Measurements from ENCODE around the gene PIGX.

The PIGX gene

GRCh38 chr3:196756732-196757131 lies 44.6 kb downstream of the PIGX start:
- Histone ChIP-seq H3K4me1 (no peaks in the 10 kb centered on the region), H3K4me3 (peak overlapping the region in 9 of 10 experiments; percentile 6 to 37 (median 11); a peak in 3 of 20 replicates), H3K9me3 (replicated peaks in 1 of 11) (peaks cover 44 to 93% (median 89%) of the 10 kb centered on the region in 11 experiments), H3K27me3 (no peaks in the 10 kb centered on the region), H3K9ac (no peak overlapping the region), H3K4me2 (no peak overlapping the region), H4K20me1 (peaks cover 11 to 93% (median 47%) of the 10 kb centered on the region in 11 experiments; a peak in 15 of 22 replicates), H3K27ac (no peak overlapping the region), H3K36me3 (peaks cover 89 to 93% (median 92%) of the 10 kb centered on the region in 11 experiments)
- TF ChIP-seq Cebpa-rat (IDR thresholded peaks at IDR 0.05): no peak

DNA sequence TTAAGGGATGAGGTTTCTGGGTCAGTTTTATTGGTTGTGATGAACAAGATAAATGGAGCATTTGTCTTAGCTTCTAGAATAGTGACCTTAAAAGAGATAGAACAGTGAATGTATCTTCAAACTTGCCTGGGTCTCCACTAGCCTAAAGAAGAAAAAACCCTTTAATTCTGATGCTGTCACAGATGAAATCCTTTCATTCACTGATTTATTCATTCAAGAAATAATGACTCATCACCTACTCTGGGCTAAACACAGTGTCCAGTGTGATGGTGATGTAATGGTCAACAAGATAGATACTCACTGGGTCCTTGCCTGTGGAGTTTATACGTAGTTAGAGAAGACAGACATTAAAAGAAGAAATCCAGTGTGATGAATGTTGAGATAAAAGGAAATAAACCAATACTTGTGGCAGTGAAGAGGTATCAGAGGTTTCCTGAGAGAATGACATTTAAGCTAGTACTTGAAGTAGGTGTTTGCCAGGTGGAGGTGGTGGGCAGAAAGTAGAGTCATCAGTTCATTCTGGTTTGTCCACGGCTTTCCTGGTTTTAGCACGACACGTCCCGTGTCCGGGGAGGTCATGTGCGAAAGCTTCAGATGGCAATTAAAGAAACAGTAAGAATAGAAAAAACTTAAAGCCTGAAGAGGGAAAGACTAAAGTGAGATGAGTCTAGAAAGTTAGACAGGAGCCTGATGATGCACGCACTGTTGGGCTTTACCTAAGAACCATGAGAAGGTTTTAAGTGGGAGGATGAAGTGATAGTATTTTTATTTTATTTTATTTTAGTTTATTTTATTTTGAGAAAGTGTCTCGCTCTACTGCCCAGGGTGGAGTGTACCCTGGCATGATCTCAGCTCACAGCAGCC lies 45.9 kb downstream of the PIGX start:
- H3K36me3 ChIP-seq: peaks cover 77 to 86% (median 85%) of the 10 kb centered on the region in 11 experiments
- no peak overlapping the region for H3K27ac ChIP-seq
- H3K27me3 ChIP-seq: no peaks in the 10 kb centered on the region
- no peak overlapping the region for H3K4me3 ChIP-seq
- H3K4me1 ChIP-seq: peaks cover 0 to 6% (median 0%) of the 10 kb centered on the region in 10 experiments; a peak in 2 of 20 replicates
- H3K9ac ChIP-seq: no peak overlapping the region
- H4K20me1 ChIP-seq: peaks cover 9 to 87% (median 42%) of the 10 kb centered on the region in 11 experiments; a peak in 17 of 22 replicates
- peaks cover 44 to 92% (median 86%) of the 10 kb centered on the region in 11 experiments for H3K9me3 ChIP-seq (replicated peaks in 1 of 11)
- no peak for TF ChIP-seq Cebpa-rat (IDR thresholded peaks at IDR 0.05)
- H3K4me2 ChIP-seq: no peak overlapping the region

DNA sequence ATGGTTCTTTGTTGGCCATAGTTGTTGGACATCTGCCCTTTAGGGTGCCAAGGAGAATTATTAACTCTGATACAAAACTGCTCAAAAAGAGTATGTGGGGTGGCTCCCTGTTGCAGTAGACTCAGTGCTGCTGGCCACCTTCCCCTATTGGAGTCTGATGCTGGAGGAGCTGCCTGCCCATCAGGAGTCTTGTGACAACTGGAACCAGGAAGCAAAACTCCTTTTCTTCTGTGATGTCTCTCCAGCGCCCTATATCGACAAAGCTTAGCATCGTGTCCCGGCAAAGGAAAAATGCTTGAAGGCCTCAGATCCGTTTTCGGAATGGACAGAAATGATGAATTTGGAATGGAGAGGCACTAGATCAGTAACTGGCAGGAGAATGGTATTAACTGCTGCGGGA lies 51.0 kb downstream of the PIGX start:
- peaks cover 49 to 86% (median 78%) of the 10 kb centered on the region in 11 experiments for H3K36me3 ChIP-seq
- H3K4me1 ChIP-seq: peaks cover 0 to 10% (median 0%) of the 10 kb centered on the region in 10 experiments; a peak in 2 of 20 replicates
- H3K27ac ChIP-seq: no peak overlapping the region
- H3K27me3 ChIP-seq: no peaks in the 10 kb centered on the region
- no peak overlapping the region for H3K9ac ChIP-seq
- peak overlapping the region in 1 of 11 experiments; percentile 46; a peak in 2 of 22 replicates for H3K4me2 ChIP-seq
- no peak for TF ChIP-seq Cebpa-rat (IDR thresholded peaks at IDR 0.05)
- H4K20me1 ChIP-seq: peaks cover 21 to 87% (median 68%) of the 10 kb centered on the region in 11 experiments; a peak in 20 of 22 replicates
- H3K4me3 ChIP-seq: no peak overlapping the region
- peaks cover 6 to 66% (median 52%) of the 10 kb centered on the region in 11 experiments; a peak in 20 of 22 replicates for H3K9me3 ChIP-seq (replicated peaks in 1 of 11)

- H3K36me3 ChIP-seq: peaks cover 47 to 86% (median 77%) of the 10 kb centered on the region in 11 experiments
- H3K27me3 ChIP-seq: no peaks in the 10 kb centered on the region
- no peak overlapping the region for H3K4me3 ChIP-seq
- peaks cover 0 to 20% (median 0%) of the 10 kb centered on the region in 10 experiments; a peak in 4 of 20 replicates for H3K4me1 ChIP-seq
- no peak overlapping the region for H3K4me2 ChIP-seq
- H4K20me1 ChIP-seq: peaks cover 38 to 87% (median 74%) of the 10 kb centered on the region in 11 experiments; a peak in 21 of 22 replicates
- TF ChIP-seq Cebpa-rat (IDR thresholded peaks at IDR 0.05): no peak
- H3K9ac ChIP-seq: no peak overlapping the region
- H3K9me3 ChIP-seq (replicated peaks in 1 of 11): peaks cover 1 to 60% (median 39%) of the 10 kb centered on the region in 11 experiments; a peak in 20 of 22 replicates
- H3K27ac ChIP-seq: no peak overlapping the region
Observed at GRCh38 chr3:196765454-196765853, 53.3 kb downstream of the PIGX start.

DNA sequence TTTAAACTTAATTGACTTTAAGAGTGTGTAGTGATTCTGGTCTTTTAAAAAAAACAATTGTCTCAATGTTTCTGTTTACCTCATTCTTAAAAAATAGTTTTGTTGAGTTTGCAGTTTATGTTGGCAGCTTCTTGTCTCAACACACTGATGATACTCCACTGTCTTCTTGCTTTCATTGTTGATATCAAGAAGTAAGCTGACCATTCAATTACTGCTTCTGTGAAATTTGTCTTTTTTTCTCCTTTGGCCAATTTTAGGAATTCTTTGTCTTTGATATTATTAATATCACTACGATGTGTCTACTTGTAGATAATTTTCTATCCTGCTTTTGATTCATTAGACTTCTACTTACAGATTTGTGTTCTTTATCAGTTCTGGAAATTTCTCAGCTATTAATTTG lies 58.9 kb downstream of the PIGX start:
- Histone ChIP-seq H4K20me1 (peaks cover 76 to 100% (median 100%) of the 10 kb centered on the region in 11 experiments), H3K27ac (no peak overlapping the region), H3K9ac (no peak overlapping the region), H3K4me3 (no peak overlapping the region), H3K36me3 (peaks cover 39 to 83% (median 58%) of the 10 kb centered on the region in 11 experiments), H3K9me3 (replicated peaks in 1 of 11) (peaks cover 0 to 35% (median 17%) of the 10 kb centered on the region in 11 experiments; a peak in 14 of 22 replicates), H3K4me1 (peaks cover 35 to 65% (median 39%) of the 10 kb centered on the region in 10 experiments), H3K4me2 (peak overlapping the region in 1 of 11 experiments; percentile 76; a peak in 2 of 22 replicates), H3K27me3 (no peaks in the 10 kb centered on the region)
- no peak for TF ChIP-seq Cebpa-rat (IDR thresholded peaks at IDR 0.05)

GRCh38 chr3:196772102-196772501 lies 59.9 kb downstream of the PIGX start:
- H3K4me1 ChIP-seq: peaks cover 35 to 74% (median 40%) of the 10 kb centered on the region in 10 experiments
- H3K4me3 ChIP-seq: no peak overlapping the region

DNA sequence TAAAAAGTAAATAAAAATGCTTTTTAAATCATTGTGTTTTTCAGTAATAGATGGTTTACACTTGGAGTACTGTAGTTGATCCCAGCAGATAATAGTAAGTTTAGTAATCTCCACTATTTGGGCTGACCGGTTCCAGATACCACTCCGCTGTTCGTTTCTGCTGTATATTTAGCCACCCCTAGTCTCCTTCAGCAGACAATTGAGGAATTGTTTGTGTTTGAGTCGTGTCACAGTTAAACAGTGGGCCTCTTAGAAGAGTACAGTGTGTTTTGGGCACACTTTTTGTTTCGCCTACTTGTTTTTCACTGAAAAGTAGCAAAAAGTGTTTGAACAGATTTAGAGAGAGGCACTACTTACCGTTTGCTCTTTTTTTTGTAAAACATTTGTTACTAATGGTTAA lies 60.7 kb downstream of the PIGX start:
- Histone ChIP-seq H3K9me3 (replicated peaks in 1 of 11) (peaks cover 0 to 51% (median 34%) of the 10 kb centered on the region in 11 experiments; a peak in 18 of 22 replicates), H3K4me2 (peak overlapping the region in 8 of 11 experiments; percentile 20 to 81 (median 42); a peak in 9 of 22 replicates), H3K27me3 (no peaks in the 10 kb centered on the region), H3K27ac (peak overlapping the region in 2 of 11 experiments; percentile 23 to 45; a peak in 4 of 22 replicates), H3K9ac (0 out of 22 replicates have a peak overlapping the region, but pooled peaks of 1 of the 11 experiments have one; percentile 17), H3K4me3 (no peak overlapping the region), H4K20me1 (peaks cover 77 to 100% (median 100%) of the 10 kb centered on the region in 11 experiments), H3K36me3 (peaks cover 46 to 83% (median 60%) of the 10 kb centered on the region in 11 experiments), H3K4me1 (peaks cover 35 to 74% (median 40%) of the 10 kb centered on the region in 10 experiments)
- TF ChIP-seq Cebpa-rat (IDR thresholded peaks at IDR 0.05): no peak

More at GRCh38 chr3:196772102-196772501, 59.9 kb downstream of the PIGX start:
- H4K20me1 ChIP-seq: peaks cover 85 to 100% (median 100%) of the 10 kb centered on the region in 11 experiments
- H3K36me3 ChIP-seq: peaks cover 45 to 83% (median 60%) of the 10 kb centered on the region in 11 experiments
- H3K4me2 ChIP-seq: peak overlapping the region; percentile 16 to 81 (median 33); a peak in 21 of 22 replicates
- H3K27ac ChIP-seq: 0 out of 22 replicates have a peak overlapping the region, but pooled peaks of 1 of the 11 experiments have one; percentile 5
- H3K9ac ChIP-seq: 0 out of 22 replicates have a peak overlapping the region, but pooled peaks of 1 of the 11 experiments have one; percentile 30
- H3K27me3 ChIP-seq: no peaks in the 10 kb centered on the region
- TF ChIP-seq Cebpa-rat (IDR thresholded peaks at IDR 0.05): no peak
- peaks cover 0 to 44% (median 27%) of the 10 kb centered on the region in 11 experiments; a peak in 16 of 22 replicates for H3K9me3 ChIP-seq (replicated peaks in 1 of 11)

- peak overlapping the region in 3 of 11 experiments; percentile 26 to 48 (median 40); a peak in 3 of 22 replicates for H3K9ac ChIP-seq
- no peaks in the 10 kb centered on the region for H3K27me3 ChIP-seq
Observed at GRCh38 chr3:196774191-196774820, 62.1 kb downstream of the PIGX start.

More at GRCh38 chr3:196774191-196774820, 62.1 kb downstream of the PIGX start:
- H3K4me3 ChIP-seq: no peak overlapping the region
- peaks cover 0 to 55% (median 41%) of the 10 kb centered on the region in 11 experiments; a peak in 19 of 22 replicates for H3K9me3 ChIP-seq (replicated peaks in 1 of 11)
- H4K20me1 ChIP-seq: peaks cover 74 to 100% (median 100%) of the 10 kb centered on the region in 11 experiments
- H3K36me3 ChIP-seq: peaks cover 46 to 83% (median 60%) of the 10 kb centered on the region in 11 experiments
- peak overlapping the region; percentile 33 to 81 (median 58) for H3K4me2 ChIP-seq
- H3K27ac ChIP-seq: peak overlapping the region in 7 of 11 experiments; percentile 1 to 45 (median 19); a peak in 7 of 22 replicates
- no peak for TF ChIP-seq Cebpa-rat (IDR thresholded peaks at IDR 0.05)
- H3K4me1 ChIP-seq: peaks cover 35 to 74% (median 40%) of the 10 kb centered on the region in 10 experiments

Data from BLaER1 treated with 17β-estradiol and CSF1 and Interleukin-3, amounts not matched to agents 10 nM and 100 nM (cell line).